Duodenal mucosa (tissue), 2 donors: ENCODE results near the gene PI16.
"Not testable (repeated sequence)": the region's sequence is repeated elsewhere in the genome, so short reads cannot be mapped to it uniquely, and the experiment has no call there.

Experiments used
- H3K27ac ChIP-seq: one replicate; pipeline ENCODE4 v1.7.0; 2013; ENCODE audit warnings: low read depth, low read length
- H3K27me3 ChIP-seq, 2 donors: one replicate each; pipeline ENCODE4 v1.7.0; 2013; ENCODE audit warnings: low read length in 2 of 2, control low read depth in 1 of 2; ENCODE audit not compliant: insufficient read depth in 2 of 2, control insufficient read depth in 1 of 2
- H3K36me3 ChIP-seq, 2 donors: one replicate each; pipeline ENCODE4 v1.7.0; 2013; ENCODE audit warnings: low read length in 2 of 2, control low read depth in 1 of 2; ENCODE audit not compliant: insufficient read depth in 2 of 2, control insufficient read depth in 1 of 2
- H3K4me1 ChIP-seq, 2 donors: one replicate each; pipeline ENCODE4 v1.7.0; 2013; ENCODE audit warnings: low read length in 2 of 2, control low read depth in 1 of 2; ENCODE audit not compliant: insufficient read depth in 2 of 2, control insufficient read depth in 1 of 2
- H3K4me3 ChIP-seq, 2 donors: one replicate each; pipeline ENCODE4 v1.7.0; 2013; ENCODE audit warnings: low read length in 2 of 2, low read depth in 1 of 2
- H3K9ac ChIP-seq, 2 donors: one replicate each; pipeline ENCODE4 v1.7.0; 2013; ENCODE audit warnings: low read length in 2 of 2, low read depth in 1 of 2
- H3K9me3 ChIP-seq, 2 donors: one replicate each; pipeline ENCODE4 v1.7.0; 2013; ENCODE audit warnings: low read length in 2 of 2, control low read depth in 1 of 2; ENCODE audit not compliant: control insufficient read depth in 1 of 2

PI16 gene

GRCh38 chr6:36928547-36928918, 26.0 kb upstream of the PI16 start:
- peaks cover 5 to 8% of the 10 kb centered on the region in 2 donors for H3K4me1 ChIP-seq
- H3K4me3 ChIP-seq = no peak overlapping the region
- no peak overlapping the region for H3K27ac ChIP-seq
- H3K9me3 ChIP-seq = no peaks in the 10 kb centered on the region
- no peak overlapping the region for H3K9ac ChIP-seq
- H3K27me3 ChIP-seq = no peaks in the 10 kb centered on the region
- H3K36me3 ChIP-seq = peaks cover 10 to 18% of the 10 kb centered on the region in 2 donors

GRCh38 chr6:36929152-36929551, 25.4 kb upstream of the PI16 start:
- H3K4me1 ChIP-seq = peaks cover 5 to 8% of the 10 kb centered on the region in 2 donors
- no peak overlapping the region for H3K4me3 ChIP-seq
- H3K36me3 ChIP-seq = peaks cover 5 to 12% of the 10 kb centered on the region in 2 donors
- H3K27ac ChIP-seq = no peak overlapping the region
- H3K9ac ChIP-seq = no peak overlapping the region
- H3K9me3 ChIP-seq = no peaks in the 10 kb centered on the region
- no peaks in the 10 kb centered on the region for H3K27me3 ChIP-seq

DNA sequence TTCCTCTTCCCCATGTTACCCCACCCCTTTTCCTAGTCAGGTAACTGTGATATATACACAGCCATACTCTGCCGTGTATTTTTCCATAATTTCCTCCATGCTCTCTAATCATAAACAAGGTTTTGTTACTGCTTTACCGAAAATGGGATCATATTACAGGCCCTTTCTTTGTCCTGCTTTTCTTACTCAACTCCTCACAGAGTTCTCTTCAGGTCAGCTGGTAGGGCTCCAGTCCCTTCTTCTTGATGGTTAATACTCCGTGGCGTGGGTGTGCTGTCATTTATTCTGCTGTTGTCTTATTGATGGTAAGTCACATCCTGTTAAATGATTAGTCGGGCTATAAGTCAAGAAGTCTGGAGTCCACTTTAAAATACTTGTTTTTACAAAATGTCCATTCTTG, 24.9 kb upstream of the PI16 start:
- H3K4me3 ChIP-seq = no peak overlapping the region
- H3K4me1 ChIP-seq = peaks cover 5 to 8% of the 10 kb centered on the region in 2 donors
- H3K9ac ChIP-seq = no peak overlapping the region
- H3K9me3 ChIP-seq = no peaks in the 10 kb centered on the region
- H3K36me3 ChIP-seq = peaks cover 3 to 7% of the 10 kb centered on the region in 2 donors
- no peak overlapping the region for H3K27ac ChIP-seq
- H3K27me3 ChIP-seq = no peaks in the 10 kb centered on the region

- peaks cover 5 to 8% of the 10 kb centered on the region in 2 donors for H3K4me1 ChIP-seq
- no peak overlapping the region for H3K9ac ChIP-seq
- H3K36me3 ChIP-seq = peaks cover 0 to 4% of the 10 kb centered on the region in 2 donors
- no peak overlapping the region for H3K27ac ChIP-seq
- H3K27me3 ChIP-seq = no peaks in the 10 kb centered on the region
- H3K9me3 ChIP-seq = no peaks in the 10 kb centered on the region
- H3K4me3 ChIP-seq = no peak overlapping the region
Observed at GRCh38 chr6:36930483-36930882, 24.1 kb upstream of the PI16 start.

- H3K4me3 ChIP-seq = no peak overlapping the region
- H3K27me3 ChIP-seq = no peaks in the 10 kb centered on the region
- H3K9me3 ChIP-seq = no peaks in the 10 kb centered on the region
- no peak overlapping the region for H3K27ac ChIP-seq
- H3K36me3 ChIP-seq = no peaks in the 10 kb centered on the region
- no peak overlapping the region for H3K9ac ChIP-seq
- peaks cover 0 to 5% of the 10 kb centered on the region in 2 donors for H3K4me1 ChIP-seq
Observed at GRCh38 chr6:36933102-36933501, 21.4 kb upstream of the PI16 start.

GRCh38 chr6:36933519-36933918, 21.0 kb upstream of the PI16 start:
- no peaks in the 10 kb centered on the region for H3K9me3 ChIP-seq
- no peaks in the 10 kb centered on the region for H3K36me3 ChIP-seq
- H3K4me3 ChIP-seq = no peak overlapping the region
- H3K27ac ChIP-seq = no peak overlapping the region
- no peaks in the 10 kb centered on the region for H3K27me3 ChIP-seq
- no peak overlapping the region for H3K9ac ChIP-seq
- peaks cover 0 to under 1% of the 10 kb centered on the region in 2 donors for H3K4me1 ChIP-seq

GRCh38 chr6:36934901-36935300, 19.6 kb upstream of the PI16 start:
- H3K4me3 ChIP-seq = no peak overlapping the region
- no peak overlapping the region for H3K27ac ChIP-seq
- H3K9ac ChIP-seq = no peak overlapping the region
- no peaks in the 10 kb centered on the region for H3K36me3 ChIP-seq
- no peaks in the 10 kb centered on the region for H3K4me1 ChIP-seq
- H3K9me3 ChIP-seq = no peaks in the 10 kb centered on the region
- H3K27me3 ChIP-seq = no peaks in the 10 kb centered on the region

GRCh38 chr6:36936824-36937223, 17.7 kb upstream of the PI16 start:
- Histone ChIP-seq H3K9me3 (no peaks in the 10 kb centered on the region), H3K27ac (no peak overlapping the region), H3K27me3 (no peaks in the 10 kb centered on the region), H3K4me1 (no peaks in the 10 kb centered on the region), H3K9ac (no peak overlapping the region), H3K4me3 (no peak overlapping the region), H3K36me3 (no peaks in the 10 kb centered on the region)

- H3K27me3 ChIP-seq = no peaks in the 10 kb centered on the region
- no peaks in the 10 kb centered on the region for H3K36me3 ChIP-seq
- H3K4me1 ChIP-seq = no peaks in the 10 kb centered on the region
- no peaks in the 10 kb centered on the region for H3K9me3 ChIP-seq
- no peak overlapping the region for H3K4me3 ChIP-seq
- no peak overlapping the region for H3K27ac ChIP-seq
- H3K9ac ChIP-seq = no peak overlapping the region
Observed at GRCh38 chr6:36937896-36938295, 16.6 kb upstream of the PI16 start.

GRCh38 chr6:36938536-36938935, 16.0 kb upstream of the PI16 start:
- H3K4me1 ChIP-seq = no peaks in the 10 kb centered on the region
- H3K27ac ChIP-seq = no peak overlapping the region
- no peaks in the 10 kb centered on the region for H3K36me3 ChIP-seq
- H3K9ac ChIP-seq = no peak overlapping the region
- H3K9me3 ChIP-seq = no peaks in the 10 kb centered on the region
- no peak overlapping the region for H3K4me3 ChIP-seq
- no peaks in the 10 kb centered on the region for H3K27me3 ChIP-seq

DNA sequence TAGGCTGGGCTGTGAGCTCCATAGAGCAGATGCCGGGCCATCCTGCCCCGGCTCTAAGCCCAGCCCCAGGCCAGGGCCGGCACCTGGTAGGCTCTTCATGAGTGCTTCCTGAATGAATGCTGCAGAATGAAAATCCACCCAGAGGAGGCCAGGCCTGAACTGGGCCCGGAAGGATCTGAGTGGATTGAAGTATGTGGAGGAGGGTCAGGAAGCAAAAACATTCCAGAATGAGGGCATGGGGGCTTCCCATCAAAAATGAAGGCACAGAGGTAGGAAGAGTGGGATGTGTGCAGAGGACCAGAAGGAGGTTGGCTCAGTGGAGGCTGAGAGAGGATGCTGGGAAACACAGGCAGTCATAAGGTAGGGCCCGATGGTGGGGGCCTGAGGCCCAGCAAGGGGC, 15.5 kb upstream of the PI16 start:
- not testable (repeated sequence) for H3K4me1 ChIP-seq, H3K9me3 ChIP-seq, H3K36me3 ChIP-seq, H3K27ac ChIP-seq, H3K4me3 ChIP-seq, H3K27me3 ChIP-seq, H3K9ac ChIP-seq
